WI38 (cell line): ENCODE results near the gene HSD17B10.

Source experiments
- H3K4me3 ChIP-seq: 2 replicates; pipeline ENCODE4 v1.5.1; 2011; ENCODE audit warnings: low read depth, mild to moderate bottlenecking, control low read depth, low read length
- CTCF ChIP-seq: IDR thresholded peaks from 2 replicates; pipeline ENCODE4 v1.5.1; 2012; ENCODE audit warnings: low read depth, mild to moderate bottlenecking, control low read depth, low read length

Gene HSD17B10

GRCh38 chrX:53442322-53442631 lies 8.1 kb upstream of the HSD17B10 start:
- TF ChIP-seq CTCF: no peak
- H3K4me3 ChIP-seq: peak overlapping the region; percentile 51

GRCh38 chrX:53441531-53442321 lies 7.6 kb upstream of the HSD17B10 start:
- TF ChIP-seq CTCF: no peak
- H3K4me3 ChIP-seq: peak overlapping the region; percentile 51

GRCh38 chrX:53440621-53441517 lies 6.7 kb upstream of the HSD17B10 start:
- TF ChIP-seq CTCF: no peak
- H3K4me3 ChIP-seq: peak overlapping the region; percentile 51

GRCh38 chrX:53440101-53440500 lies 5.9 kb upstream of the HSD17B10 start:
- TF ChIP-seq CTCF: no peak
- H3K4me3 ChIP-seq: peak overlapping the region; percentile 46

GRCh38 chrX:53438832-53439230 lies 4.7 kb upstream of the HSD17B10 start:
- no peak for TF ChIP-seq CTCF
- H3K4me3 ChIP-seq: no peak overlapping the region

- H3K4me3 ChIP-seq: no peak overlapping the region
- no peak for TF ChIP-seq CTCF
These were observed 4.1 kb upstream of the HSD17B10 start for GRCh38 chrX:53438174-53438831.
